K562 (cell line): ENCODE results near the gene TFRC. TPM values are rescaled to one million over a fixed set of nuclear protein-coding genes. Genes with fewer than 3 reads are reported as not detected.

Source experiments
- CXXC5 ChIP-seq: fragments of 250-450 bp; sonication (Bioruptor Pico); IDR thresholded peaks from 2 replicates; pipeline ENCODE4 v1.8.0; 2022; ENCODE audit warnings: inconsistent platforms, mild to moderate bottlenecking, moderate library complexity
- GTF2A2 ChIP-seq: IDR thresholded peaks from 2 replicates; pipeline ENCODE4 v1.6.1; 2016; ENCODE audit warnings: mild to moderate bottlenecking, missing genetic modification characterization, missing compliant biosample characterization
- MIER1 ChIP-seq: fragments of 450-650 bp; IDR thresholded peaks from 2 replicates; pipeline ENCODE4 v1.6.1; 2016; ENCODE audit warnings: antibody characterized with exemption, mild to moderate bottlenecking, low read depth
- NFE2L1 ChIP-seq: fragments of 450-650 bp; IDR thresholded peaks from 2 replicates; pipeline ENCODE4 v1.6.1; 2016; ENCODE audit warnings: missing genetic modification characterization, low read depth, mild to moderate bottlenecking, missing compliant biosample characterization, moderate library complexity, borderline replicate concordance
- PTRF ChIP-seq: fragments of 450-650 bp; IDR thresholded peaks from 2 replicates; pipeline ENCODE4 v1.6.1; 2016; ENCODE audit warnings: mild to moderate bottlenecking, missing genetic modification characterization, missing compliant biosample characterization
- REST ChIP-seq, 2 experiments: fragments of 450-650 bp; formaldehyde crosslinking in 1 of 2; IDR thresholded peaks; 2 replicates each; pipeline versions ENCODE4 v1.4.0 to v1.6.1; 2014 to 2020; ENCODE audit warnings: mild to moderate bottlenecking in 2 of 2, borderline replicate concordance in 1 of 2, low read depth in 1 of 2
- SIX5 ChIP-seq, 2 experiments: IDR thresholded peaks; 2 replicates each; pipeline ENCODE4 v1.6.1; 2011; ENCODE audit warnings: low read length in 2 of 2, borderline replicate concordance in 1 of 2, low read depth in 1 of 2, mild to moderate bottlenecking in 1 of 2, moderate library complexity in 1 of 2; ENCODE audit not compliant: insufficient read depth in 1 of 2
- ZNF668 ChIP-seq: fragments of 250-450 bp; sonication (Bioruptor Pico); IDR thresholded peaks from 2 replicates; pipeline ENCODE4 v1.8.0; 2022; ENCODE audit warnings: mild to moderate bottlenecking, inconsistent platforms
- ZNF740 ChIP-seq, 3 experiments: fragments of 200-800 bp in 1 of 3; sonication (Bioruptor generic) in 1 of 3; sonication (generic) in 1 of 3; formaldehyde crosslinking in 1 of 3; IDR thresholded peaks; 2 replicates each; pipeline versions ENCODE4 v1.6.1 to v1.8.0; 2016 to 2022; ENCODE audit warnings: mild to moderate bottlenecking in 2 of 3, missing compliant biosample characterization in 2 of 3, missing genetic modification characterization in 2 of 3, missing genetic modification reagents in 1 of 3
- ZNF77 ChIP-seq: fragments of 250-450 bp; sonication (Bioruptor Pico); IDR thresholded peaks from 2 replicates; pipeline ENCODE4 v1.5.0; 2020
- polyA plus RNA-seq, 8 experiments: library from polyadenylated mRNA; depleted of rRNA in 4 of 8; stranded (reverse) in 5 of 8; unstranded in 3 of 8; fragments of >200 nt; fragmentation: Nextera tagmentation in 2 of 8; fragmentation: Illumina TruSeq in 1 of 8; extraction: Ambion mirVana in 2 of 8; extraction: Trizol in 1 of 8; gene quantifications; 2 replicates each; pipeline versions ENCODE4 v1.2.1 to v1.2.3, GENCODE V29; 2011 to 2014; ENCODE audit warnings: inconsistent platforms in 1 of 8, missing spikeins in 1 of 8
- total RNA-seq, 7 experiments: library from RNA; depleted of rRNA in 6 of 7; stranded (reverse); fragments of >200 nt in 6 of 7; fragmentation: Illumina TruSeq in 2 of 7; extraction: Trizol in 2 of 7; gene quantifications; 2 replicates each; pipeline versions ENCODE4 v1.2.1 to v1.2.3, GENCODE V29; 2011 to 2021; ENCODE audit warnings: low replicate concordance in 1 of 7
- TF ChIP-seq, protein P1 (sequence below), 2 experiments: fragments of 250-450 bp in 1 of 2; fragments of 450-650 bp in 1 of 2; sonication (Bioruptor Pico) in 1 of 2; IDR thresholded peaks; 2 replicates each; pipeline versions ENCODE4 v1.6.1 to v1.8.0; 2016 to 2021; ENCODE audit warnings: mild to moderate bottlenecking in 2 of 2, moderate library complexity in 2 of 2, missing compliant biosample characterization in 1 of 2, missing genetic modification characterization in 1 of 2
- TF ChIP-seq, protein P2 (sequence below): fragments of 250-450 bp; sonication (Bioruptor Pico); IDR thresholded peaks from 2 replicates; pipeline ENCODE4 v1.9.0; 2021; ENCODE audit warnings: mild to moderate bottlenecking
- TF ChIP-seq, protein P3 (sequence below): fragments of 250-450 bp; sonication (Bioruptor Pico); IDR thresholded peaks from 2 replicates; pipeline ENCODE4 v1.8.0; 2021; ENCODE audit warnings: moderate library complexity, mild to moderate bottlenecking, inconsistent platforms

Gene TFRC
- total and polyA plus RNA-seq, 9 of the 15 experiments (the other 6 are each of a cell fraction or from before 2014, with no cell fraction given) = 149 to 679 (median 332) TPM

DNA sequence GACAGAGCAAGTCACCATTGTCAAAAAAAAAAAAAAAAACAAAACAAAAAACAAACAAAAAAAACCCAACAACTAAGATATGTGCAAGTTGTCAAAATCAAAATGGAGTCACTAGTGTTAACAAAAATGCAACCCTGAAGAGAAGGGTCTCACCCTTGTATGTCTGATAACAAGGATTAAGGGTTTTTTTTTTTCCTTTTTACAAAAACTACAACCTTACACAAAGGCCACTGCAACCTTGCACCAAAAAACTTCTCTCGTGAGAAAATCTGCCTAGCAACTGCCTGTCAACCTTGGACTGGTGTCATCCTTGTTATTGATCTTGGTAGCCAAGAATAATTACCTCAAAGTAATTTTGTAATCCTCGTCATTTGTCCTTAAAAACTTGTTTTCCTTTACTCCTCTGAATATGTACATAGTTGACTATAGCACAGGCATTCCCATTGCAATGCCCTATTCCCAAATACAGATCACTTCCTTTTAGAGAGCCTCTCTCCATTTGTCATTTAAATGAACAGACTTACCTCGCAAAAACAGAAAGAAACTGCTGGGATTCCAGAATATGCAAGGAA is 24.0 kb downstream of the TFRC start (continued):
- TF ChIP-seq REST (IDR thresholded peaks at IDR 0.05; ENCODE audit: borderline replicate concordance) (no peak), REST (CRISPR knock-in tag; IDR thresholded peaks at IDR 0.05; ENCODE audit: low read depth) (no peak), SIX5 (IDR thresholded peaks at IDR 0.05; ENCODE audit: borderline replicate concordance in 1 of 2, insufficient read depth in 1 of 2, low read depth in 1 of 2, low read length in 2 of 2) (no peak), MIER1 (no peak), ZNF77 (CRISPR knock-in tag) (no peak), CXXC5 (CRISPR knock-in tag) (peak; percentile 68), ZNF740 (CRISPR knock-in tag; IDR thresholded peaks at IDR 0.05) (no peak), ZNF740 (tag; IDR thresholded peaks at IDR 0.05) (peak in 1 of 2 experiments; percentile 79; a peak in 2 of 4 replicates), PTRF (tag) (peak; percentile 68), NFE2L1 (tag) (peak; percentile 28; the same call in 1 of the 2 replicates), GTF2A2 (tag) (0 out of 2 replicates have a peak, but pooled peaks have one; percentile 48), ZNF668 (CRISPR knock-in tag) (peak; percentile 89)
- TF ChIP-seq, protein P1, sequence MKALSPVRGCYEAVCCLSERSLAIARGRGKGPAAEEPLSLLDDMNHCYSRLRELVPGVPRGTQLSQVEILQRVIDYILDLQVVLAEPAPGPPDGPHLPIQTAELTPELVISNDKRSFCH (CRISPR knock-in tag; IDR thresholded peaks at IDR 0.05) = no peak
- TF ChIP-seq, protein P1 (tag; IDR thresholded peaks at IDR 0.05) = peak; percentile 88
- TF ChIP-seq, protein P2, sequence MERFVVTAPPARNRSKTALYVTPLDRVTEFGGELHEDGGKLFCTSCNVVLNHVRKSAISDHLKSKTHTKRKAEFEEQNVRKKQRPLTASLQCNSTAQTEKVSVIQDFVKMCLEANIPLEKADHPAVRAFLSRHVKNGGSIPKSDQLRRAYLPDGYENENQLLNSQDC (CRISPR knock-in tag) = peak; percentile 22
- TF ChIP-seq, protein P3, sequence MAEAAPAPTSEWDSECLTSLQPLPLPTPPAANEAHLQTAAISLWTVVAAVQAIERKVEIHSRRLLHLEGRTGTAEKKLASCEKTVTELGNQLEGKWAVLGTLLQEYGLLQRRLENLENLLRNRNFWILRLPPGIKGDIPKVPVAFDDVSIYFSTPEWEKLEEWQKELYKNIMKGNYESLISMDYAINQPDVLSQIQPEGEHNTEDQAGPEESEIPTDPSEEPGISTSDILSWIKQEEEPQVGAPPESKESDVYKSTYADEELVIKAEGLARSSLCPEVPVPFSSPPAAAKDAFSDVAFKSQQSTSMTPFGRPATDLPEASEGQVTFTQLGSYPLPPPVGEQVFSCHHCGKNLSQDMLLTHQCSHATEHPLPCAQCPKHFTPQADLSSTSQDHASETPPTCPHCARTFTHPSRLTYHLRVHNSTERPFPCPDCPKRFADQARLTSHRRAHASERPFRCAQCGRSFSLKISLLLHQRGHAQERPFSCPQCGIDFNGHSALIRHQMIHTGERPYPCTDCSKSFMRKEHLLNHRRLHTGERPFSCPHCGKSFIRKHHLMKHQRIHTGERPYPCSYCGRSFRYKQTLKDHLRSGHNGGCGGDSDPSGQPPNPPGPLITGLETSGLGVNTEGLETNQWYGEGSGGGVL (CRISPR knock-in tag) = peak; percentile 76; the same call in 1 of the 2 replicates
